Measurements from ENCODE around the gene DEDD.

The DEDD gene

DNA sequence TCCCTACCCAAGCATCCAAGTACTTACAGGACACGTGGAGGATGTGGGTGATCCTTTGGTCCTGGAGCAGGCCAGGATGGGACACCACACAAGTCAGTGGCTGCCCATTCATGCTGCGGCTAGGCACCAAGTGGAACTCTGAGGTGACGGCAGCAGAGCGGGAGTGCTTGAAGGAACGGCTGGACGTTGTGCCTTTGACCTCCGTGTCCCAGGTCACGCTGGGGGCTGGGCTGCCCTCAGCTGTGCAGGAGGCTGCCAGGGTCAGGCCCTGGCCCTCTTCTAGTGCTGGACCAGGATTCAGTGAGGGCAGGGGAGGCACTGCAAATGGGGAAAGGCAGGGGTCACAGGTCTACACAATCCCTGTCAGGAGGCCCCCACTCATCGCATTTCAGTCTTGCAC, 55.0 kb downstream of the DEDD start:
- Histone ChIP-seq H3K36me3 (ENCODE audit: insufficient read depth, low read length) (no peaks in the 10 kb centered on the region), H3K9me3 (ENCODE audit: low read length) (no peaks in the 10 kb centered on the region), H3K27me3 (ENCODE audit: control insufficient read depth in 1 of 2, insufficient read depth in 2 of 2, low read length in 2 of 2) (peaks cover 0 to 6% of the 10 kb centered on the region in 2 donors), H3K9ac (ENCODE audit: low read length) (no peak overlapping the region), H3K27ac (ENCODE audit: low read depth, low read length) (no peak overlapping the region), H3K4me3 (ENCODE audit: low read depth in 1 of 2, low read length in 2 of 2) (no peak overlapping the region), H3K4me1 (ENCODE audit: insufficient read depth, low read length) (no peaks in the 10 kb centered on the region)

DNA sequence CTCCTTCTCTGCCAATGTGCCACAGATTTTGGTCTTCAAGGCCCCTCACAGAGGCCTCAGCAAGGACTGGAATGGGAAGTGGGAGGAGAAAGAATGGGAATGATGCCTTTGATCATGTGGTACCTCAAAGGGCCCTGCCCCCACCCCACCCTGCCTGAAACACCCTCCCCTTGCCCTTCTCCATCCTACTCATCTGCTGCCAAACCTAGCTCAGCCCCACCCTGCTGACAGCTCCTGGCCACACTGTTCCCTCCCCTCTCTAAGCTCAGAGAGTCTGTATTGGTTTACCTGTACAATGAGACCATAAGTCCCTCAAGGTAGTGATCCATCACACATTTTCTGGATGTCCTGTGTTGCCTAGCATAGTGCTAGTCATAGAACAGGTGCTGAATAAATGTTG, 56.1 kb downstream of the DEDD start:
- H3K4me1 ChIP-seq (ENCODE audit: insufficient read depth, low read length): no peaks in the 10 kb centered on the region
- no peaks in the 10 kb centered on the region for H3K36me3 ChIP-seq (ENCODE audit: insufficient read depth, low read length)
- no peak overlapping the region for H3K27ac ChIP-seq (ENCODE audit: low read depth, low read length)

GRCh38 chr1:161074676-161075368, 57.6 kb downstream of the DEDD start:
- no peak overlapping the region for H3K27ac ChIP-seq (ENCODE audit: low read depth, low read length)
- H3K9me3 ChIP-seq (ENCODE audit: low read length): no peaks in the 10 kb centered on the region
- no peaks in the 10 kb centered on the region for H3K4me1 ChIP-seq (ENCODE audit: insufficient read depth, low read length)
- no peak overlapping the region for H3K9ac ChIP-seq (ENCODE audit: low read length)
- no peak overlapping the region for H3K4me3 ChIP-seq (ENCODE audit: low read depth in 1 of 2, low read length in 2 of 2)
- peaks cover 0 to 6% of the 10 kb centered on the region in 2 donors for H3K27me3 ChIP-seq (ENCODE audit: control insufficient read depth in 1 of 2, insufficient read depth in 2 of 2, low read length in 2 of 2)
- no peaks in the 10 kb centered on the region for H3K36me3 ChIP-seq (ENCODE audit: insufficient read depth, low read length)

More for the DNA sequence above, 56.1 kb downstream of the DEDD start:
- H3K9me3 ChIP-seq (ENCODE audit: low read length): no peaks in the 10 kb centered on the region
- peaks cover 0 to 6% of the 10 kb centered on the region in 2 donors for H3K27me3 ChIP-seq (ENCODE audit: control insufficient read depth in 1 of 2, insufficient read depth in 2 of 2, low read length in 2 of 2)
- H3K9ac ChIP-seq (ENCODE audit: low read length): no peak overlapping the region
- no peak overlapping the region for H3K4me3 ChIP-seq (ENCODE audit: low read depth in 1 of 2, low read length in 2 of 2)

DNA sequence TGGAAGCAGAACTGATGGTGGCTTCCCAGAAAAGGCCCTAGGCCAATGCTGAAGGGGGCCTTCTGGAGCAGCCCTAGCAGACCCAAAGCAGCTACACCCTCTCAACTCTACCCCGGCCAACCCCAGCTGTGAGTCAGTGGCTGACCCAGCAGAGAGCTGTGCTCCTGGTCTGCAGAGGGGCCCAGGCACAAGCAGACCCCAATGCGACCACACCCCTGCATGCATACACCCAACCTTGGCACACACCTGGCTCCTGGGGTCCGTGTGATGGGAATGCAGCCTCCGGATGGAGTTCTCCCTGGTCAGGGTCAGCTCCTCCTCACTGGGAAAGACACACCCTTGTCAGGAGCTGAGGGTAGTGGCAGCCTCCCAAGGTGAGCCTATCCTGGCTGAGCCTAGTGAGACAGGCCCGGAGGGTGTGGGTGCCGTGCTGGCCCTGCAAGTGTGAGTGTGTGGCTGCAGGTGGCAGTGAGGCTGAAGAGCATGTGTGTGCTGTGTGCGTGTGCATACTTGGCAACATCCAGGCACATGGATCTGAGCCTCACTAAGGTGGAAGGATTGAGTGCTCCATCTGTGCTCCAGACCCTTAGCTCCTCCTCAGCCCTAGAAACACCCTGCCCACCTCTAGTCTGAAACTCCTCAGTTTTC, 58.9 kb downstream of the DEDD start:
- Histone ChIP-seq H3K4me1 (ENCODE audit: insufficient read depth, low read length) (no peaks in the 10 kb centered on the region), H3K9ac (ENCODE audit: low read length) (no peak overlapping the region), H3K9me3 (ENCODE audit: low read length) (no peaks in the 10 kb centered on the region), H3K4me3 (ENCODE audit: low read depth in 1 of 2, low read length in 2 of 2) (no peak overlapping the region), H3K36me3 (ENCODE audit: insufficient read depth, low read length) (no peaks in the 10 kb centered on the region), H3K27me3 (ENCODE audit: control insufficient read depth in 1 of 2, insufficient read depth in 2 of 2, low read length in 2 of 2) (no peaks in the 10 kb centered on the region), H3K27ac (ENCODE audit: low read depth, low read length) (no peak overlapping the region)

- H3K9ac ChIP-seq (ENCODE audit: low read length): no peak overlapping the region
- H3K36me3 ChIP-seq (ENCODE audit: insufficient read depth, low read length): no peaks in the 10 kb centered on the region
- H3K4me3 ChIP-seq (ENCODE audit: low read depth in 1 of 2, low read length in 2 of 2): no peak overlapping the region
- no peak overlapping the region for H3K27ac ChIP-seq (ENCODE audit: low read depth, low read length)
- H3K9me3 ChIP-seq (ENCODE audit: low read length): no peaks in the 10 kb centered on the region
- no peaks in the 10 kb centered on the region for H3K4me1 ChIP-seq (ENCODE audit: insufficient read depth, low read length)
- H3K27me3 ChIP-seq (ENCODE audit: control insufficient read depth in 1 of 2, insufficient read depth in 2 of 2, low read length in 2 of 2): no peaks in the 10 kb centered on the region
Observed at GRCh38 chr1:161072751-161073449, 59.6 kb downstream of the DEDD start.

- no peaks in the 10 kb centered on the region for H3K4me1 ChIP-seq (ENCODE audit: insufficient read depth, low read length)
- no peaks in the 10 kb centered on the region for H3K9me3 ChIP-seq (ENCODE audit: low read length)
- H3K4me3 ChIP-seq (ENCODE audit: low read depth in 1 of 2, low read length in 2 of 2): no peak overlapping the region
- H3K9ac ChIP-seq (ENCODE audit: low read length): no peak overlapping the region
- no peak overlapping the region for H3K27ac ChIP-seq (ENCODE audit: low read depth, low read length)
- H3K36me3 ChIP-seq (ENCODE audit: insufficient read depth, low read length): no peaks in the 10 kb centered on the region
- H3K27me3 ChIP-seq (ENCODE audit: control insufficient read depth in 1 of 2, insufficient read depth in 2 of 2, low read length in 2 of 2): no peaks in the 10 kb centered on the region
Observed at GRCh38 chr1:161071886-161072371, 60.5 kb downstream of the DEDD start.

Measured in muscle layer of colon (tissue), 2 donors.